D721Med (cell line): Measurements from ENCODE around the gene CTNNA3.

Experiments
- DNase-seq: peaks from one replicate; pipeline ENCODE4 v3.0.0; 2011; ENCODE audit warnings: low spot score; ENCODE audit not compliant: insufficient read length
- FAIRE-seq: peaks from 2 replicates; lab custom pipeline; 2011; peaks lifted over from hg19 to GRCh38; lab: Jason Lieb, UNC
- CTCF ChIP-seq: IDR thresholded peaks from 2 replicates; pipeline ENCODE4 v1.5.1; 2012; ENCODE audit warnings: mild to moderate bottlenecking, control low read depth; ENCODE audit not compliant: insufficient read depth; ENCODE audit errors: missing control alignments

Gene CTNNA3

DNA sequence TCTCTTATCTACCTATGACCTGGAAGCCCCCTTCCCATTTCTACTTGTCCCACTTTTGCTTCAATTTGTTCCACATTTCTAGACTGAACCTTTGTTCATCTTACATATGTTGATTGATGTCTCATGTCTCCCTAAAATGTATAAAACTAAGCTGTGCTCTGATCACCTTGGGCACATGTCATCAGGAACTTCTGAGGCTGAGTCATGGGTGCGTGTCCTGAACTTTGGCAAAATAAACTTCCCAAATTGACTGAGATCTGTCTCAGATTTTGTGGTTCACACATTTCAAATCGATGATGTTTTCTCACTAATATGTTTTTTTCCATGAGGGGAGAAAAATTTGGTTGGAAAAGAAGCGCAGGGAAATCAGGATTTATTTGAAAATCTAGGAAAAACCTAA lies 1176.4 kb downstream of the CTNNA3 start:
- TF ChIP-seq CTCF, result no peak
- FAIRE-seq, result no peak
- no peak for DNase-seq

DNA sequence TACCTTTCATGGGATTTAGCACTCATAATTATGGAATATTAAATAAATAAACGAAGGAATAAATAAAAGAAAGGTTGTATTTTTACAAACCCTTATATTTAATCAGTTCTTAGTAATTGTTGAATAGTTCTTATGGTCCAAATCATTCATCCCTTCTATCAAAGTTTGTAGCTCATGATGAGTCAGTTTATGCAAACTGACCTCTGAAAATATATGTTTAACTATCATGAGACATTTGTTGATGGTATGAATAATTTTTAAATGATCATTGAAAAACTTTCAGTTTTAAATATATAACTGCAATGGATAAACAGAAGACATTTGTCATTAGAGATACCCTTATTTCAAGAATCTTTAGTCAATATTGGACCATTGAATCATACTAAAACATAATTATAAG lies 1181.3 kb downstream of the CTNNA3 start:
- no peak for FAIRE-seq
- no peak for TF ChIP-seq CTCF
- DNase-seq, result no peak

GRCh38 chr10:66513504-66513903 lies 1182.5 kb downstream of the CTNNA3 start:
- DNase-seq (no peak), FAIRE-seq (no peak)
- no peak for TF ChIP-seq CTCF

DNA sequence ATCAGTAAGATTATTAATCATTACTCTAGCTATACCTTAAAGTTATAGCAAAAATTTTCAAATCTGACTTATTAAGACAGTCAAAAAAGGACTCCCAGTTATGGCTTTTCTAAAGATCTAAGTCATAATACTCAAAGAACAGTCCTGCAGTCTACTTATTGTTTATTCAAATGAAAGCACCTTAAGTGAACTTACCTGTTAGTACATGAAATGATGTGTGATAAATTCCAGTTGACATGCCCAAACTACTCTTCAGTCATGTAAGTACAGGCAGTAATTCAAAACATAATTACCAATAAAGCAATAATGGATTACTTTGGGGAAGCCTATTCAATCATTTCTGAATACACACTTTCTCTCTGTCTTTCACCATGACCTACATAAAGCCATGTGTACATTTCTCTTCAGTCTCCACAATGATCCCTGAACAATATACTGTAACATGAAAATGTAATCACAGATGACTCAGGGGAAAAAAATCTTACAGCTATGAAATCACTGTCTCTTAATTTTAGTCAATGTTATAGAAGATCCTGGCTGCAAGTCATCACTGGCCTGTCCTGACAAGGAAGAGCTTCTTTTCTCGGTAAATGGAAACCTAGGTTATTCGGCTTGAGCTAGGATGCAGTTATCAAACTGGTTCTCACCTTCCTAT lies 1190.9 kb downstream of the CTNNA3 start:
- TF ChIP-seq CTCF, result no peak
- no peak for FAIRE-seq
- no peak for DNase-seq

DNA sequence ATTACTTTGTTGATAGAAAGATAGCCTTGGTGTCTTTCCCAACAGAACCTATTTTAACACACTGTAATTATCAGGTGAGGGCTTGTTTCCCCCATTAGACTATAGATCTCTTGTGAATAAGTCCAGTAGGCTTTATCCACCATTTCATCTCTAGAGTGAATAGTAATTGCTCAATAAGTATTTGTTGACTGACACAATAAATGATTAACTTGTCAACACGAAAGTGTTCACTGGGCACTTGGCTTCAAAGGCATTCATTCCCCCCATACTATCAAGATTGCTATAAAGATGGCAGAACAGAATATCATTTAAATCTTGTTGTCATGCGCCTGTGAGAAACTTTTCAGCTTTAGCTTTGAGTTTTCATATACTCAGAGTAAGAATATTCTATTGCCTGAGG lies 1194.6 kb downstream of the CTNNA3 start:
- DNase-seq (no peak), FAIRE-seq (no peak)
- TF ChIP-seq CTCF, result no peak

DNA sequence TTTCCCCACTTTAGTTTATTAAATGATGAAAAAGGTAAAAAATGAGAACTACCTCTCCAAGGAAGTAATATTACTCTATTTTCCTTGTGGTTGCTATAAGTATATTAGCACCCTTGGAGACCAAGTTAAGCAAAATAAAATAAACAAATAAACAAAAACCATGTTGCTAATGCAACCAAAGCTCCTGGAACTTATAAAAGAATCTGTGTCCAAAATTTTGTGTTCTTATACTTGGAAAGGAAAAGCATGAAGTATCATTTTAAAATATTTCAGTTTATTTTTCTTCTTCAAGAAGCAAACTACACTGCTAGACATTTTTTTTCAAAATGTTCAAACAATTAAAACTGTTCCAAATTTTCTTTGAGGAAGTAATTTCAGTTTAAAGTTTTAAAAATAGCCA lies 1212.0 kb downstream of the CTNNA3 start:
- DNase-seq, result no peak
- FAIRE-seq, result peak; percentile 32
- TF ChIP-seq CTCF, result no peak

- TF ChIP-seq CTCF, result no peak
- DNase-seq (no peak), FAIRE-seq (no peak)
These were observed 1223.8 kb downstream of the CTNNA3 start for GRCh38 chr10:66472156-66472555.
